Activated CD4-positive, alpha-beta T cell treated with anti-CD3 and anti-CD28 coated beads, Interleukin-2, amount 50 U/mL, for 24 hours (primary cell): ENCODE results near the gene CACNA1H.

Experiments used
- DNase-seq, 2 donors: peaks; one replicate each; pipeline ENCODE4 v3.0.0-alpha.2; 2020; ENCODE audit warnings: low read depth in 1 of 2, low spot score in 1 of 2

The CACNA1H gene

DNA sequence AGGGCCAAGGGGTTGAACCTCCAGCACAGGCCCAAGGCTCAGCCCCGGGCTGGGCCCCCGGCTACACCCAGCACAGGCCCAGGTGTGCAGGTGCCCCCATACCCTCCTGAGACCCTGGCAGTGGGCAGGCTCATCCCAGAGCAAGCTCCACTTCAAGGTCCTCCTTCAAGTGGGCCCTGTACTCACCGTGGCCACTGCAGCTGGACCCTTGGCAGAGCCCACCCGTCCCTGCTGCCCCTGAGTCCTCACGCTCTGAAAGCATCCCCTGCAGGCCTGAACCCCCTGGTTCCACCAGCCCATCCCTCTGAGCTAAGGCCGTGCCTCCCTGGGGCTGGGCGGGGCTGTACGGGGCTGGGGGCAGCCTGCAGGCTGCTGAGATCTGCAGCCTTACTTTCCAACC is 11.2 kb upstream of the CACNA1H start:
- no peak for DNase-seq

DNA sequence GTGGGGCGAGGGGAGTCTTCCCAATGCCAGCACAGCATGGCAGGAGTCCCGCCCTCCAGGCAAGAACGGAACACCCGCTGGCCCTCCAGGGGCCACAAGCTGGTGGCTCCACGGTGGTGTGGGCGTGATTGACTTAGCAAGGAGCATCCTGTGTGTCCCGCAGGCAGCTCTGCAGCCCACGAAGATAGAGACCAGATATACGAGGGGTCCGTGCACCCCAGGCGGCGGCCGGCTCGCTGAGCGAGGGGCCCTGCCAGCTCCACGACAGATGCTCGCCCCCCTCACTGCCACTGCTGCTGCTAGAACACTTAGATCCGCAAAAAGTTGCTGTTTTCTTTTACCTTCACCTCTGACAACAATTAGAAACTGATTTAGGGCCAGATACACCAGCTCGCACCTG is 10.0 kb upstream of the CACNA1H start:
- DNase-seq, result no peak

DNA sequence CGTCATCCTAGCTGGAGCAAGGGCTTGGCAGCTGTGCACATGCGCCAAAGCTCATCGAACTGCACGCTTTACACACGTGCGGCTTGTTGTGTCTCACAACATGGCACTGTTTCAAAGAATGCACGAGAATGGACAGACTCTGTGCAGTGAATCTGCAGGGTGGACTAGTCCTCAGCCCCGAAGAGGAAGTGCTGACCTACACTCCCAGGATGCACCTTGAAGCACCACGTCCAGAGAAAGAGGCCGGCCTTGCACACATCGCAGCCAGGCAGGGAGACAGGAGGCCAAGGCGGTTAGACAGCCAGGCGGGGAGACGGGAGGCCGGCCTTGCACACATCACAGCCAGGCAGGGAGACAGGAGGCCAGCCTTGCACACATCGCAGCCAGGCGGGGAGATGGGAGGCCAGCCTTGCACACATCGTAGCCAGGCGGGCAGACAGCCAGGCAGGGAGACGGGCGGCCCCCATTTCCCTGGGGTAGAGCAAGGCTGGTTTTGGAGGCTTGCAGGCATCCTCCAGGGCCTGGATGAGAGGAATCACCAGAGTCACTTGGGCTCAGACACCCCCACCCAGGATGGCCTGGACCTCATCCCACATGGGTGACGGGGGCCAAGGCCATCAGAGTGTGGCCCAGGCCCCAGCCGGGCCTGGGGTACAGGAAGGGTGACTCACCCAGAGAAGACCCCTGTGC is 9.0 kb upstream of the CACNA1H start:
- DNase-seq, result no peak

DNA sequence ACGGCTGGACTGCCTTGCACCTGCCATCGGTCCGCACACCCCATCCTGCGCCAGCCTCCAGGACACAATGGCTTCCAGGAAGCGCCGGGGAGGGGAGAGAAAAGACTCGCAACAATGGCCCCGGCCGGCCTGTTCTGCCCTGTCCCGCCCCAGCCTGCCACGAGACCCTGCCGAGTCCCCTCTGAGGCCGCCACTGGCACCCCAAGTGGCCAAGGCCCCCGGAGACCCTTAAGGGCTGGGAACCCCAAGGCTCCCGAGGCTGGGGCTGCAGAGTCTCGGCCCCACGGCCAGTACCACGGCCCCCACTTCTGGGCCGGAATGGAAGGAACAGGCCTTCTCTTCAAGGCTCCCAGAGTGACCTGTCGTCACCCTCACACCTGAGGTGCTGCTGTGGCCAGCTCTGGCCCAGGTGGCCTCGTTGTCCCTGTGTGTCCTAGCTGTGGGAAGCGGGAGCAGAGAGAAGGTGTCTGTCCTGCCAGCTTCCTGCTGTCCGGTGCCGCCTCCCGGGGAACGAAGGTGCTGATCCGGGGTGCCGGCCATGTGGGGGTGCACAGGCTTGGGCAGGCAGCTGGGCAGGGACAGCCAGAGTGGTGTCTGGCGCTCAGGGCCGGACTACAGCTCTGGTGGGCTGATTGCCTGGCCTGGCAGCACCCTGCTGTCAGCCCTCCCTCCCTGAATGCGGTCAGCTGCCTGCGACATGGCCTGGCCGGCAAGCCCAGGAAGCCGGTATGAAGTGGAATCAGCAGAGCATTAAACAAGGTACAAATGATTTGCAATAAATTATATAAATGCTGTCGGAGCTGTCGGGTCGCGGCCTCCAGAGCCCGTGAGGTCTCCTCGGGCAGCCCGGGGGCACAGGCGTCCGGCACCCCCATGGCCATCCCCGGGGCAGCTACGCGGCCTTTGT is 8.2 kb upstream of the CACNA1H start:
- no peak for DNase-seq

DNA sequence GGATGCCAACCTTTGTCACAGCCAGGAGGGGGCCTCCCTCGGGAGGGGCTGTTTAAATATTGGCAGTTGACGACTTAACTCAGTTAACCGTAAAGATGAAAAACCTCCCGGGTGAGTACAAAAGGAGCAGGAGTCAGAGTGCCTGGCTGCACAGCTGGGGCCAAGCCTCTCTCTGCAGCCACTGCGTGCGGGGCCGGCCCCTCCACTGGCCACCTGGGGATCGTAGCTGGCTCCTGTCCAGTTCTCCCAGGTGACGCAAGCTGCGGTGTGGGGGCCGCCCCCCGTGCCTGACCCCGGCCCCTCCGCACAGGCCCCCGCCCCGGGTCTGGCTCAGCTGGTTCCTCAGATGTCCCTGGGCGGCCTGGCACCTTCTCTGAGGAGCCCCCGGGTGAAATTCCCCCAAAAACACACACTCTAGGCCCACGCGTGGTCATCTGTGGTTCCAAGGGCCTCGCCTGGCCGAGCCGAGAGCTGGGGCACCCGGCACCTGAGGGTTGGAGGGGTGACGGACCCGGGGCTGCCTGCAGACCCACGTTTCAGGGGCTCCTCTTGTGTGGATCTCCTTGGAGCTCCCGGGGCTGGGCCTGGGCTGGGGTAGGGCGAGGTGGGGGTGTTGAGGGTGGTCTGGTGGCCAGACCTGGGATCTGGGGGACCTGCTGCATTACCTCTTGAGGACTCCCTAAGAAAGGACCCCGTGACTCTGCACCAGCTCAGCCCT is 7.4 kb upstream of the CACNA1H start:
- no peak for DNase-seq

DNA sequence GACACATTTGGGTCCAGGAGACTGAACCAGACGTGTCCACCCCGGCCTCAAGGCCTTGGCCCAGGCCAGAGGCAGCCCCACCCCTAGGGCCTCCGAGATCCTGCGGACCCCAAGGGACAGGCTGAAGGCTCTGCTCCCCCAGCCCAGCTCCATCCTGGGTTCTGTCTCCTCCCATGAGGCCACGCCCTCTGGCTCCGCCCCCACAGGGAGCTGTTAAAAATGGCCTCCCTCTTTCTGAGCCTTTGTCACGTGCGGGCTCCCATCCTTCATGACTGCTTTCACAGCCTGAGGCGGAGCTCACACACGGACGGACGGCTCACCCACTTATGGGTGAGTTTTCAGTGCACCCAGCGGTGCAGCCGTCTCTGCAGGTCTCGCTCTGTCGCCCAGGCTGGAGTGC is 6.5 kb upstream of the CACNA1H start:
- no peak for DNase-seq

DNA sequence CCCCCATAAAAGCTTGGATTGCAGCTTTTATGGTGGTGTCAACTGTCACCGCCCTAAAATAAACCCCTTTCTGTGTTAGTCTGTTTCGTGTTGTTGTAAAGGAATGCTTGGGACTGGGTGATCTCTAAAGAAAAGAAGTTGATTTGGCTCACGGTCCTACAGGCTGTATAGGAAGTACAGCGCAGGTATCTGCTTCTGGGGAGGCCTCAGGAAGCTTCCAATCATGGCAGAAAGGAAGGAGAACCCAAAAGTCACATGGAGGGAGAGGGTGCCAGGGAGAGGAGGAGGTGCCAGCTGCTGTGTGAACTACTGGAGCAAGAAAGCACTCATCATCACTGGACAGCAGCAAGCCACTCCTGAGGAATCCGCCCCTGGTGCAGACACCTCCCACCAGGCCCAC is 5.9 kb upstream of the CACNA1H start:
- DNase-seq, result no peak

DNA sequence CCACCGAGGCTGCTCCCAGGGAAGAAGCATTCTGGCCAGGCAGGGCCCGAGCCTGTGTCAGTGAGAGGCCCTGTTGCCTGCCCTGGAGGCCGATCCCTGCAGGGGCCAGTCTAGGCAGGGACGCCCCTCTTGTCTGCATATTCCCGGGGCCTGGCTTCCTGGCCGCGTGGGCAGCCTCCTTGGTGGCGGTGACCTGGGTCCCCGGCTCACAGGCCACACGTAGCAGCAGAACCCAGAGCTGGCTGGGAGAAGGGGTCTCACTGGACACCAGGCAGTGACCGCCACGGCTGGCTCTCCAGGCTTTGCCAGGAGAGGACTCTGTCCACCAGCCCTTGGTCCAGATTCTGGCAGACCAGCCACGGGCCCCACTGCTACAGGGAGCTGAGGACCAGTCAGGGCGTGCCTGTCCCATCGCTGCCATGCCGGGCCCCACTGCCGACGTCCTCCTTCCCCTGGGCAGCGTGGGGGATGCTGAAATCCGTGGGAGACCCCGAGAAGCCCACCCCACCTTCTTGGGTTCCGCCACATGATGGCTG is 3.7 kb upstream of the CACNA1H start:
- no peak for DNase-seq

DNA sequence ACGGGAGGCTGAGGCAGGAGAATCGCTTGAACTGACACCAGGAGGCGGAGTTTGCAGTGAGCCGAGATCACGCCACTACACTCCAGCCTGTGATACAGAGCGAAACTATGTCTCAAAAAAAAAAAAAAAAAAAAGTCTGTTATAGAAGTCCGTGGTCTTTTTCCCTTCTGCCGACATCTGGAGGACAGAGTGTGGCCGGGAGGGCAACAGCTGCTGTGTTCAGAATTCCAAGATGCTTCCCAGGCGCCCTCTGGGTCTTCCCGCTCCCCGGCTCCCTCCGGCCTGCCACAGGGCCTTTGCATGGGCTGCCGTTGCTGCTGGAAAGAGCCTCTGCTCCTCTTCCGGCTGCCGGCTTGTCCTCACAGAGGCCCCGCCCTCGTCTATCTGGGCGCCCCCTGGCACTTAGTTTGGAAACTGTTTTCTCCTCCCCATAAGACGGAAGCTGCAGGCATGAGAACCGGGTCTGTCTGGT is 2.4 kb upstream of the CACNA1H start:
- peak in 1 of 2 donors; percentile 15 for DNase-seq

DNA sequence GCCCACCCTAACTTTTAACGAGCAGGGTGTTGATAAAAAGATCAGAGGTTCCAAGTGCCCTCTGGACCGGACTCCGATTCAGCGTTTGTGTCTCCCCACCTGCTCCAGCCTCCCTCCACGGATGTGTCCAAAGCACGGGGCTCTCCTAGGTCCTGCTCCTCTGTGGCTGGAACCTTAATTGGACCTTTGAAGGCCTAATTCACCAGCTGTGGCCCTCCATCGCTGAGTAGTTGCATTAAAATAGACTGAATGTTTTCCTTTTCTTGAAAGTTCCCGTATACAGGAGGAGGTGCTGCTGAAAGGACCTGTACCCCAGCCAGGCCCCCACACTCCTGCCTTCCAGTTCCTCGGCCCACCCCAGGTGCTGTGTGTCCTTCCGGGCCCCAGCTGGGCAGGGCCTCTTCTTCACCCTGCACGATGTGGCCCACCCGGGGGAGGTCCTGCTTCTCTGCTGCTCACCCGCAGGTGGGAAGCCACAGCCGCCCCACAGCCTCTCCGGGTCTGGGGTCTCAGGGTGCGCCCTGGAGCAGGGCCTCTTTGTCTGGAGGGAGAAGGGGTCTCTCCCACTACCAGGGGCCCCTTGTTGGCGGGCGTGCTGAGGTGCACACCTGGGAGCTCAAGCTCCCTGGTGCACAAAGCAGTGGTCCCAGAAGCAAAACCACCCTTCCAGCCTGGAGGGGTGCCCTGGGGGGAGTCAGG is 1.3 kb upstream of the CACNA1H start:
- DNase-seq, result no peak

DNA sequence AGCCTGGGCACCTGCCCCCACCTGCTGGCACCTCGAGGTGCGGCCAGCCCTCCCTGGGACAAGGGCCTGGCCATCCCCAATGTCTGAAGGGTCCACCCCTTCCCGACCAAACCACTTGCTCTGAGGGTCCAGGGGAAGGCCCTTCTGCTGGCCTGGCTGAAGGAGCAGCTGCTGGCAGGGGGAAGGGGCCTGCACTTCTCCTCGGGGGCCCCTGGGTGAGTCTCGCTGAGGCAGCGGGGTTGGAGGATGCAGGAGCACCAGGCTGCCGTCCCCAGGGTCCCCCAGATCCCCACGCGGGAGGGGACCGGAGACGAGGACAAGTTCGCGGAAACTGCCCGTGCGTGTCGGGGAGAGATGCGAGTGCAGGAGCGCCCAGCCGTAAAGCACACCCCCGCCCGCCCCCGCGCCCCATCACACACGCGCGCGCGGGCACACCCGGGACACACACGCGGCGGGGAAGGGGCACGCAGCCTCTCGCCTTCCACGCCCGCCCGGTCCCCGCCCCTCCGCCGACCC is 725 bp upstream of the CACNA1H start:
- peak in 1 of 2 donors; percentile 25 for DNase-seq

DNA sequence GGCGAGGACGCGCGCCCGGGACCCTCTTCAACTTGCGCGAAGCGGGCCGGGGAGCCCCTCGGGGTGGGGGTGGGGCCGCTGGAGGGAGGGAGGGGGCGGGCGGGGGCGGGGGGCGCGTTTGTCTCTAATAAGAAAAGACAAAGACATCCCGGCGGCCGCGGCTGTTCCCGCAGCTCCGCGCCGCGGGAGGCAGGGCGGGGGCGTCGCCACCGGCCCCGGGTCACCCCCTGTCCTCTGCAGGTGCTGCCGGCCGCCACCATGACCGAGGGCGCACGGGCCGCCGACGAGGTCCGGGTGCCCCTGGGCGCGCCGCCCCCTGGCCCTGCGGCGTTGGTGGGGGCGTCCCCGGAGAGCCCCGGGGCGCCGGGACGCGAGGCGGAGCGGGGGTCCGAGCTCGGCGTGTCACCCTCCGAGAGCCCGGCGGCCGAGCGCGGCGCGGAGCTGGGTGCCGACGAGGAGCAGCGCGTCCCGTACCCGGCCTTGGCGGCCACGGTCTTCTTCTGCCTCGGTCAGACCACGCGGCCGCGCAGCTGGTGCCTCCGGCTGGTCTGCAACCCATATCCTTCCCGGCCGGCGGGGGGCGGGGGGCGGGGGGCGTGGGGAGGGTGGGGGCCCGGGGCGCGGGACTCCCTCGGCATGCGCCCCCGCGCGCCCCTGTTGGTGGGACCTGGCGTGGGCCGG is 714 bp downstream of the CACNA1H start:
- no peak for DNase-seq

DNA sequence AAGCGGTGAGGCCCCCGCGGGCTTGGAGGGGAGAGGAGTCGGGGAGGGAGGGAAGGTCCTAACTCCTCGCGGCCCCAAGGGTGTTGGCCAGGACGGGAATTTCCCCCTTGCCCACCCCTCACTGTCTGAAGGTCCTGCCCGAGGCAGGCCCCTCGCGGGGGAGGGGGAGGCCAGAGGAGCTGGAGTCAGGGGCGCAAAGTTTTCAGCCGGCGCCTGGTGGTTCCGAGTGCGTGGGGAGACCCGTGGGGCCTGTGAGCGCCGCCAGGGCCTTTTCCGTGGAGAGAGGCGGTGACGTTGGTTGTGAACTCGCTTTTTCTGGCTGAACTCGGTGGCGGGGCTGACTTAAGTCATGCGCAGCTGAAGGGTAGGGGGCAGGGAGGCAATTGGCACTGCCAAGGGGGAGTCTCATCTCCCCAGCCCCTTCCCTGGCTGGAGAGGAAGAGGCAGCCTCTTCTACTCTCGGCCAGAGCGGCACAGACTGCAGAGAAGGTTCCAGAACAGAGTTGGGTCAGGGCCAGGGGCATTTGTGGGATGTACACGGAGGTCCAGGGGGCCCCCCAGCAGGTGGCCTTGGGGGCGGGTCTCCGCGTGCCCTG is 1.5 kb downstream of the CACNA1H start:
- no peak for DNase-seq

DNA sequence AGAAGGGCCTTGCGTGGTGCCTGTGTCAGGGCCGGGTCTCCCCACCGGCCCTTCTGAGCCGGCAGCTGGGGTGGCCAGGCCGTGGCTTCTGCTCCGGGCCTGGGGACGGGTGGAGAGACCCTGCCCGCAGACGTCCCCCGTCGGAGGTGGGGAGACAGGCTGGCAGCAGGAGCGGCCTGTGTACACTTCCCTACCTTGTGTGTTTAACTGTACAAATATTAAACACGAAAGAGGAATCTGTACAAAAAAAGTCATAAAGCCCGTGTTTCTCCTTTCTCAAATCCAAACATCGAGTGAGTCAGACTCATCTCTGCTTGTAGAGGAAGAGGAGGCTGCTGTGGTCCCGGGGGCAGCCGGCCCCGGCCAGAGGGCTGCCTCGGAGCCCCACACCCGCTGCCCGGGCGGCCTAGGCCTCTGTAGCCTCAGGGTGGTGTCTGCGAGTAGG is 2.0 kb downstream of the CACNA1H start:
- no peak for DNase-seq

DNA sequence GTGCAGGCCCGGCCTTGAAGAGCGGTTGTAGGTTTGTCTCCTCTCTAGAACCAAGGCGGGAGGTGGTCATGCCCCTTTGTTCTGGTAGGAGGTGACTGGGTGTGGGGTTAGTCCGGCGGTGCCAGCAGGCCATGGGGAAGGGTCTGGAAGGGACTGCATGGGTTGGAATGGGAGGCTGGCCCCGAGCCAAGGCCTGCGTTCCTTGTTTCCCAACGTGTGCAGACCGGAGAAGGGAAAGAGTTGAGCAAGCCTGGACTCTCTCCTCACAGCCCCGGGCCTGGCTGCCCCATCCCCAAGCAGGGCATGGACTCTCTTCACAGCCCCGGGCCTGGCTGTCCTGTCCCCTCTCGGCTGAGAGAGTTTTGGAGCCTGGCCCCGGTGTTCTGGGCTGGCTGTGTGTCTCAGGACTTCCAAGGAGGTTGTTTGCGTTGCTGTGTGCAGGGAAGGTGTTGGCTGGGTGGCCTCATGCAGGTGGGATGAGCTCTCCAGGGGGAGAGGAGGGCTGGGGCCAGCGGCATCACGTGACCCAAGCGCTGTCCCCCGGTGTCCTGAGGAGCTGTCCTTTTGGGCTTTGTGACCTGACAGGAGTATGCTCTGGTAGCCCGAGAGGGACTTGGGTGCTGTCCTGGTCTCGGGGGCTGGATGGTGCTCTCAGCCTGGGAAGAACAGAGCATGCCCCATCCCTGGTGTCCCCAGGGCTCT is 2.6 kb downstream of the CACNA1H start:
- DNase-seq, result no peak

DNA sequence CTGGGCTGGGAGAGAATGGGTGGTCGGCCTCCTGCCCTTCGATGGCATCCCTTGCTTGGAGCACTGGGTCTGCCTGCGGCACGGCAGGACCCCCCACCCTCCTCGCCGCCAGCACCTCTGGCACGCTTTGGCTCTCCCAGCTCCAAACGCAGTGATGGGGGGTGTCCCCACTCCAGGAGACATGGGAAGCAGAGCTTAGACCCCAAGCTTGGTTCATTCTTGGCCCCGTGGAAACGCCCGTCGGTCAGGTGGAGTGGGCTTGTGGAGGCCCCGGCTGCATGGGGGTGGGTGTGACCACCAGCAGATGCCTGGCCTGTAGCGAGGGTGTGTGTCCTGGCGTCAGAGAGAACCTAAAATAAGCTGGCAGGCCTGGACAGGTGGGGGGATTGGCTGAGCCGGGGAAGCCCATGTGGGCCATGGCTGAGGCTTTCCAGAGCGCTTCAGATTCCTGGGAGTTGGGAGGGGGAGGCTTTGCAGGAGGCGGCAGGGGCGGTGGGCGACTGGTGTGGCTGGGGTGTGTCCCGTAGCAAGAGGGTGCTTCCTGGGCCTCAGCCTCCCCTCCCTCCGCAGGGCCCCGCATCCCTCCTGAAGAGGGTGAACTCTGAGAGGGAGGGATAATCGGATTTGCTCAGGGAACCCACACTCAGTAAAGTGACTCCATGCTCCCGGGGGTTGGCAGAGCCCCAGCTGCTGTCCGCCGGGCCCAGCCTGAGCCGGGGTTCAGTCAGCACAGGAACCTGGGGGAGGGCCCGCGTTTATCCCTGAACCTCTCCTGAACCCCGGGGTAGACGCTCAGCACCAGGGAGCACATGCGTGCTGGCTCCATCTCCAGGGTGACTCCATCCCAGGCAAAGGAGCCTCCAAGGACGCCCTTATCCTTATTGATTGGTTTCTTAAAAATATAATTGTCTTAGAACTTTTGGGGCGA is 3.4 kb downstream of the CACNA1H start:
- no peak for DNase-seq

DNA sequence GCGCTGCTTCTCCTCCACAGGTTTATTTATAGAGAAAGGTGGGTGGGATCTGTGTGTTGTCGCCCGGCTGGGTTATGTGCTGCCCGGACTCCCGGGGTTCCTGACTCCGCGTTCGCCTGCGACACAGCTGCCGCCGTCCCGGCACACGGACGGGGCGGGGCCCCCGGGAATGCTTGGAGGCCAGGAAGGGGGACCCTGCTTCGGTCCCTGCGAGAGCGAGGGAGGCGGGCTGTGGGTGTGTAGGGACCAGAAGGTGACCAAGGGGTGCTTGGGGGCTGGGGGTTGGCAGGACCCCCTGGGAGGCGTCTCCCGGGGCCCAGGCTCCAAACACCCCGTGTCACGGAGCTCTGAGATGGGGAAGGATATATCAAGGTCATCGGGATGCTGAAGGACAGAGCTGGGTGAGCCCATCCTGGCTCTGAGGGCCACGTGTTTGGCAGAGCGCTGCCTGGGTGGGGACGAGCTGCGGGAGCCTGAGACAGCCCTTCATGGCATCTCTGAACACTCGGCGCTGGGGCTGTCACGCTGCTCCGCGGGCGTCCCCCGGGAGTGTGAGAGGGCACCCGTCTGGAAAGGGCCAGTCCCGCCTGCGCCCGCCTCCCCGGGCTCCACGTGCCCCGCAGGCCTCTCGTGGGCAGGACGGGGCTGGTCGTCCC is 4.2 kb downstream of the CACNA1H start:
- DNase-seq, result no peak
